Pericardium fibroblast (primary cell): Measurements from ENCODE around the gene SYT4. TPM values are rescaled to one million over a fixed set of nuclear protein-coding genes. Genes with fewer than 3 reads are reported as not detected.

ENCODE experiments used
- total RNA-seq: library from RNA; depleted of rRNA; stranded (reverse); fragments of >200 nt; gene quantifications from 2 replicates; pipeline ENCODE4 v1.2.3, GENCODE V29; 2015

SYT4 gene
- total RNA-seq: not detected in 2 replicates

GRCh38 chr18:43277164-43277600, at the start of gene SYT4:
TSS of gene SYT4 (minus strand) at chr18:43277490. CDS start at chr18:43277281, 209 bp downstream.

Other genes starting within 250 kb of the SYT4 start
- gene RIT2, start 161.8 kb downstream of the SYT4 start, total RNA-seq: not detected in 2 replicates